Activated CD4-positive, alpha-beta T cell treated with anti-CD3 and anti-CD28 coated beads, Interleukin-2, amount 50 U/mL, for 4 hours (primary cell): Measurements from ENCODE around the gene GGT6.
"Not testable (repeated sequence)": the region's sequence is repeated elsewhere in the genome, so short reads cannot be mapped to it uniquely, and the experiment has no call there.

Source experiments
- DNase-seq, 2 experiments: peaks; one replicate each; pipeline ENCODE4 v3.0.0-alpha.2; 2020

GGT6 gene, protein sequence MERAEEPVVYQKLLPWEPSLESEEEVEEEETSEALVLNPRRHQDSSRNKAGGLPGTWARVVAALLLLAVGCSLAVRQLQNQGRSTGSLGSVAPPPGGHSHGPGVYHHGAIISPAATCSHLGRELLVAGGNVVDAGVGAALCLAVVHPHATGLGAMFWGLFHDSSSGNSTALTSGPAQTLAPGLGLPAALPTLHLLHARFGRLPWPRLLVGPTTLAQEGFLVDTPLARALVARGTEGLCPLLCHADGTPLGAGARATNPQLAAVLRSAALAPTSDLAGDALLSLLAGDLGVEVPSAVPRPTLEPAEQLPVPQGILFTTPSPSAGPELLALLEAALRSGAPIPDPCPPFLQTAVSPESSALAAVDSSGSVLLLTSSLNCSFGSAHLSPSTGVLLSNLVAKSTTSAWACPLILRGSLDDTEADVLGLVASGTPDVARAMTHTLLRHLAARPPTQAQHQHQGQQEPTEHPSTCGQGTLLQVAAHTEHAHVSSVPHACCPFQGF

DNA sequence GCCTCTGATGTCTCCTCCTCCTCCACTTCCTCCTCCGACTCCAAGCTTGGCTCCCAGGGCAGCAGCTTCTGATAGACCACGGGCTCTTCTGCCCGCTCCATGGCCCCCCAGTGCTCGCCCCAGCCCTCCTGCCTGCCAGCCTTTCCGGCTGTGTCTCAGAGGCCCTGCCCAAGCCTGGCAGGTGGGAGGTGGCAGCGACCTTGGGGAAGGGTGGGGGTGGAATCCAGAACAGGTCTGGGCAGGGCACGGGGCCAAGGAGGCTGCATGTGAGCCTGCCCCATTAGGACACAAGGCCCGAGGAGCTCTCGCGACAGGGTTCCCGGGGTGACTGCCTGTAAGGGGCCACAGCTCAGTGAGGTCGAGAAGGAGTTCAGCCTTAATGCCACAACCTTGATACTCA is at the start of gene GGT6:
Gene GGT6, minus strand, starts transcription at position 157 of the 400 bp plus-strand sequence. Its CDS starts 56 bp downstream, at position 101.
- no peak for DNase-seq

DNA sequence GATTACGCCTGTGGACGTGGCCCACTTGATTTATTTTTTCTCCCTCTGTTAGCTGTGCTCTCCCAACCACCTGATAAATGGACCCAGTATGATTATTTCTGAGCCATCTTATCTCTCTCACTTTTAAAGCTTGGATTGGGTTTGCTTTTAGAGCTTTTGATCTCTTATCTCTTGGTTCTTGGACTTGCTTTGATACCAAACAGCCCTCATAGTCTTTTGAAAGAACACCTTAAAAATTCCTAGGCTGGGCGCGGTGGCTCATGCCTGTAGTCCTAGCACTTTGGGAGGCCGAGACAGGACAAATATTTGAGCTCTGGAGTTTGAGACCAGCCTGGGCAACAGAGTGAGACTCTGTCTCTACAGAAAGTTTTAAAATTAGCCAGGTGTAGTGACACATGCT is 49.8 kb upstream of the GGT6 start:
- DNase-seq, result no peak

DNA sequence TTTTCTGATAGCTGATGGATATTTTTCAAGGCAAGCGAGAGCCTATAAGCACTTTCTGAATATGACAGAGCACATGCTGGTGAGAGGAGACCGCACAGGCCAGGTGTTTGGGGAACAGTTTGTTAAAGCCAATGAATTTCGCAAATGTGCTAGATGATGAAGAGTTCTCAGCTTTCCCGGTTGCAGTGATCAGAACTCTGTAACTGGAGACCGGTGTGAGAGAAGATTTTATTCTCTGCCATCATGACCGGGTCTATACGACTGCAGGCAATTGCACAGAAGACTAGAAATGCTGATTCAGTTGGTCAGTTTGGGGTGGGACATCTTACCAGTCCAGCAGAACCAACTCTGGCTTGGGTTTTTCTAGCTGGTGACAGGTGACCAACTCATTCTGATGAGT is 49.4 kb upstream of the GGT6 start:
- no peak for DNase-seq

DNA sequence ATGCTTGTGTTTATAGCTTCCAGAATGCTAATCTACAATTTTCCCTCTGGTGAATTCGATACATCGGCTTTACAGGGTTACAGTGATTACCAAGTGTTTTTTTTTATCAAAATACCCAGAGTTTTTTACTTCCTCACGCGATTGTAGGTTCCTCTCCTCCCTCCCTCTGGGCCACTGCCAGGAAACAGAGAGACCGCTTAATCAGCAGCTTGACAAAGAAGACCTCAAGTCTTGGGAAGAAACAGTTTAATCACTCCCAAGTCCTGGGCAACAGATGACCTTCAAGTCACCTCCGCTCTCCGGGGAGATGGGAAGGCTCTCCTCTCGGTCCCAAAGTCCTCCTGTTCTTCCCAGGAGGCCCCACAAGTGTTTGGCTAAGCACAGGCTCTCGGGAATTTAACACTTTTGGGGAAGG is 47.4 kb upstream of the GGT6 start:
- no peak for DNase-seq

DNA sequence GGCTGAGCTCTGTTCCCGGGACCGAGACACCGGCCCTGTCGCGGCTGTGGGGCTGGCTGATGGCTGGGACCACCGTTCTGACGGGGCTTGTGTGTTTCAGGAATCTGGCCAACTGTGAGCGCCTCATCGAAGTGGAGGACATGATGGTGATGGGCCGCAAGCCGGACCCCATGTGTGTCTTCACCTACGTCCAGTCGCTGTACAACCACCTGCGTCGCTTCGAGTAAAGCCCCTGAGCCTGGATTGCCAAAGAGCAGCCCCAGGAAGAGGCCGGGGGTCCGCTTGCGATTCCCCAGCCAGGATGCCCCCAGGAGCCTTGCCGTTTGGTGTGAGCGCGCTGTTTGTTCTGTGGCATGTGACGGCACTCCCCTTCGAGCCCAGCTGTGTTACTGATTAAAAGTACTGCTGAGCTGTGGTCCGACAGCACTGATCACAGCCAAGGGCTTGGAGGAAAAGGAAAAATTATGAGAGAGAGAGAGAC is 46.9 kb upstream of the GGT6 start:
- DNase-seq, result no peak

DNA sequence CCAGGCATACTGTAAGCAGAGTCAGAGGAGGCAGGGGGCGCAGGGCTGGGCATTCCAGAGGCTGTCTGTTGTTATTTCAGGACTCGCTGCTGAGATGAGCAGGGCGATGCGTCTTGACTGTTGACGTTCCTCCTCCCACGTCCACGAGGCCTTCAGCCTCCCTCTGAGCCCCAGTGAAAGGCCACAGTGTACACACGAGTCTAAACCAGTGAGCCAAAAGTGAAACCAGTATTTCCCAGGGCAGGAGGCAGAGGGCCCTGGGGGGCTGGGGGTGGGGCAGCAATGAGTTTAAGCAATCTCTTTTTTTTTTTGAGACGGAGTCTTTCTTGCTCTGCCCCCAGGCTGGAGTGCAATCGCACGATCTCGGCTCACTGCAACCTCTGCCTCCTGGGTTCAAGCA is 45.4 kb upstream of the GGT6 start:
- no peak for DNase-seq

DNA sequence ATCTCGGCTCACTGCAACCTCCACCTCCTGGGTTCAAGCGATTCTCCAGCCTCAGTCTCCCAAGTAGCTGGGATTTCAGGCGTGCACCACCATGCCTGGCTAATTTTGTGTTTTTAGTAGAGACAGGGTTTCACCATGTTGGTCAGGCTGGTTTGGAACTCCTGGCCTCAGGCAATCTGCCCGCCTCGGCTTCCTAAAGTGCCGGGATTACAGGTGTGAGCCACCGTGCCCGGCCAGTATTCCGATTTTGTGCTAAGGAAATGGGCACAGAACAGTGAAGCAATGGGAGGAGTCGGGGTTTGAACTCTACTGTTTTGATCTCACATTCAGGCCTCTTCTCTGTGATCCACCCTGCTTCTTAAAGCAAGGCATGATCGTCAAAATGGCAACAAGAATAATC is 44.4 kb upstream of the GGT6 start:
- not testable (repeated sequence) for DNase-seq

DNA sequence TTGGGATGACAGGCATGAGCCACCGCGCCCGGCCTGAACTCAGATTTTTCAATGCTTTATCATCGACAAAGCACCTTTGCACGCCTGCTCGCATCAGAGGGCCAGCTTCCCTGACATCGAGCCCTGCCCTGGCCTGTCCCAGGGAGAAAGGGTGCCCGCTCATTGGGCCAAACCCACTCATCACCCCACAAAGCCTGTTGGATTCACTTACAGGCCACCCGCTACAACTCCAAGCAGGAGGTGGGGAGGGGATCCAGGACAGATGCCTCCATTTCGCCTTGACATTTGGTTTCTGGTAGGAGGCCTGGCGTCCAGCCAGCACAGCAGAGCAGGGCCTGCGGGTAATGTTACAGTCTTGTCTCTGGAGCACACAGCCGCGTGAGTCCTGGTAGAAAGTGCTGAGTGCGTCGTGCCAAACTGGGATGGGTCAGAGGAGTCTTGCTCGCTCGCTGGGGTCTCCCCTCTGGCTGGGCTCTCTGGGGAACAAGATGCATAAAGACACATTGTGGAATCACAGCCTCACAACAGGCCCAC is 43.8 kb upstream of the GGT6 start:
- no peak for DNase-seq

DNA sequence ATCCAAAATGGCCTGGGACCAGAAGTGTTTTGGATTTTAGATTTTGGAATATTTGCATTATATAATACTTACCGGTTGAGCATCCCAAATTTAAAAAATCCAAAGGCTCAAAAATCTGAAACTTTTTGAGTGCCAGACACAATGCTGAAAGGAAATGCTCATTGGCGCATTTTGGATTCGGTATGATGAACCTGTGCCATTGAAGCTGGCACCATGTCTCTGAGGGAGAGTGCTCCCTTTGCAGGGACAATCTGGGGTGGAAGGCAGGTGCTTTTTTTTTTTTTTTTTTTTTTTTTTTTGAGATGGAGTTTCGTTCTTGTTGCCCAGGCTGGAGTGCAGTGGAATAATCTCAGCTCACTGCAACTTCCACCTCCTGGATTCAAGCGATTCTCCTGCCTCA is 41.7 kb upstream of the GGT6 start:
- no peak for DNase-seq

DNA sequence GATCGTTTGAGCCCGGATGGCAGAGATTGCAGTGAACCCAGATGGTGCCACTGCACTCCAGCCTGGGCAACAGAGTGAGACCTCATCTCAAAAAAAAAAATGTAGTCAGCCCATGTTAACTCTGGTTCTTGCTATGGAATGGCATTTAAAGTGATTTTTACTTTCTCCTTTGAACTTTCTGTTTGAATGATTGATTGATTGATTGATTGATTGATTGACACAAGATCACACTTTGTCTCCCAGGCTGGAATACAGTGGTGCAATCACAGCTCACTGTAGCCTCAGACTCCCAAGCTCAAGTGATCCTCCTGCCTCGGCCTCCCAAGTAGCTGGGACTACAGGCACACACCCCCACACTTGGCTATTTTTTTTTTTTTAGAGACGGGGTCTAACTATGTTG is 40.9 kb upstream of the GGT6 start:
- DNase-seq, result no peak

DNA sequence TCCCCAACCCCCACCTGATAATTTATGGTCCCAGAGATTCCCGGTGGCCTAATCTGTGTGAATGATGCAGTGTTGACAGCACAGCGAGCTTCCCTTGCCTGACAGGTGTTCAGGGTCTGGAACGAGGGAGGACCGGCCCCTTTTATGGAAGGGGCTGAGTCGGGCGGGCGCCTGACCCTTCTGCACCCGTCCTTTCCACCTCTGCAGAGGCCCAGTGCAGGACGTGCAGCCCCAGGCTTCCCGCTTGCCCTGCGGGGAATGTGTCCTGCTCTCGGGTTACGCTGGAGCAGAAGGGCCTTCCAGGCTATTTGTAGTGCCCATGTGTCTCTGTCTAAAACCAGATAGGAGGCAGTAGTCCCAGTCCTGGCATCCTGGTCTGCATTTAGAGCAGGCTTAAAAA is 40.2 kb upstream of the GGT6 start:
- DNase-seq, result no peak

DNA sequence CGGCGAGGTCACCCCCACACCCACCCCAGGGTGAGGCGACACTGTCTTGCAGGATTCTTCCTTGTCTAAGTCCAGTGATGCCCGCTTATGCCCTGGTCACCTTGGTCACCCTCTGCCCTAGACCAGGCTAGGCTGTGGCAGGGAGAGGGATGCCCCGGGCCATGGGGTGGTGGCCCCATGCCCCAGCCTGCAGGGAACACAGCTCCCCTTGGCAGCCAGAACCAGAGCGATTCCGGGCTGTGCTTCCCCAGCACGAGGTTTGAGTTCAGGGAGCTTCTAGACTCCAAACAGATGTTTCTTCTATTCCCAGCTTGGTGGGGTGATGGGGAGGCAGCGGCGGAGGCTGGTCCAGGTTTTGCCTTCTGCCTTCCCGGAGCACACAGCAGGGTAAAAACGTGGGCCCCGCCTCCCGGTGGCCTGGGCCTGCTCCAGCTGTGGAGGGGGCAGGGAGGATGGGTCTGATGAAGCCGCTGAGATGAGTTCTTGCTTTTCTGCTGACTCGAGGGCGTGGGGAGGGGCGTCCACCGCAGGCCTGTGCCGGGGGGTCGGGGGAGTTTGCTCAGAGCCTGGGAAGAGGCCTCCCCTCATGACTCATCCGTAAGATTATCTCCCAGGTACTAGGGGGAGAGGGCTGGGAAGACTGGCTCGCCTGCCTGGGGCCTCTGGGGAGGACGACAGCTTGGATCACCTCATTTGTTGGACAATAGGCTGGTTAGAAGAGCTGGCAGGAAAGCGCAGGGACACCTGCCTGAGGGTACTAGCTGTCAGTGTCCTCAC is 39.3 kb upstream of the GGT6 start:
- DNase-seq, result no peak

DNA sequence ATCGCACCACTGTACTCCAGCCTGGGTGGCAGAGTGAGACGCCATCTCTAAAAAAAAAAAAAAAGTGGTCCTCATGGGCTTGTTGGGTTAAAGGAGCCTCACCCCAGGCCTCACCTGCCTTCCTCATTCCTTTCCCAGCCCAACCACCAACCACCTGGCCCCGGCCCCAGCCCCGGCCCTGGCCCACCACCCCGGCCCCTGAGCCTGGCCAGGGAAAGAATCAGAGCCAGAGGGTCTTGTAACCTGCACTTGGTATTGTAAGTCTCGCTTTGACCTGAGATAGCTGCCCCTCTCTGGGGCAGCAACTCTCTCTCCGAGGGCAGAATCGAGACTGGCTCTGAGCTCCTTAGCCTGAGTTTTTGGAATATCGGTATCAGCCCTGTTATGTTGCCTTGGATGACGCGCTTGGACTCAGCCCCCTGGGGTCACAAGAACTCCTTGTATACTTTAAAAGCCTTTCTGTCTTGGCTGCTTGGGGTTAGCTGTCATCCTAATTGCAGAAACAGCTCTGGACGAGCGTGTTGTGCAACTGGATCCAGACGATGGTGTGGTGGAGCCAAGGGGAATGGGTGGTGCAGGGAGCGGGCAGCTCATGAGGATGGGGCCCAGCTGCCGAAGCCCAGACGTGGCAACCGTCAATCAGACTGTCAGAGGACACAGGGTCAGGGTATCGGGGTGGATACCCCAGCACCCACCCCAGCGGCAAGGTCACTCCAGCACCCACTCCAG is 38.6 kb upstream of the GGT6 start:
- DNase-seq, result no peak

DNA sequence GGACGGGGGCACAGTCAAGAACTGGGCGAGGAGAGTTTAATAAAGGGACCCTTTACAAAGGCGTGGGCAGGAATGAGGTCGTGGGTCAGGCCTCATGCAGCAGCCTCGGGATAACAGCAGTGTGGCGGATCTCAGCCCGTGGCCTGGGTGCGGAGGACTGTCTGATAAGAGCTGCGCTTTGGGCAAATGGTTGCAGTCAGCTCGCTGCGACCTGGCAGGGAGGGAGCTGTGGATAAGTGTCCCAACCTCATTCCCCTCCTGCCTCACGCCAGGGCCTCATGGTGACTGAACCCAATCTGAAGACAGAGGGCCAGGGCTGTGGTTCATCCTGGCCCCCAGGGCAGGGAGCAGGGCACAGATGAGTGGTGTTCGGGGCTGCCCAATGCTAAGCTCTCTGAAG is 37.6 kb upstream of the GGT6 start:
- no peak for DNase-seq

DNA sequence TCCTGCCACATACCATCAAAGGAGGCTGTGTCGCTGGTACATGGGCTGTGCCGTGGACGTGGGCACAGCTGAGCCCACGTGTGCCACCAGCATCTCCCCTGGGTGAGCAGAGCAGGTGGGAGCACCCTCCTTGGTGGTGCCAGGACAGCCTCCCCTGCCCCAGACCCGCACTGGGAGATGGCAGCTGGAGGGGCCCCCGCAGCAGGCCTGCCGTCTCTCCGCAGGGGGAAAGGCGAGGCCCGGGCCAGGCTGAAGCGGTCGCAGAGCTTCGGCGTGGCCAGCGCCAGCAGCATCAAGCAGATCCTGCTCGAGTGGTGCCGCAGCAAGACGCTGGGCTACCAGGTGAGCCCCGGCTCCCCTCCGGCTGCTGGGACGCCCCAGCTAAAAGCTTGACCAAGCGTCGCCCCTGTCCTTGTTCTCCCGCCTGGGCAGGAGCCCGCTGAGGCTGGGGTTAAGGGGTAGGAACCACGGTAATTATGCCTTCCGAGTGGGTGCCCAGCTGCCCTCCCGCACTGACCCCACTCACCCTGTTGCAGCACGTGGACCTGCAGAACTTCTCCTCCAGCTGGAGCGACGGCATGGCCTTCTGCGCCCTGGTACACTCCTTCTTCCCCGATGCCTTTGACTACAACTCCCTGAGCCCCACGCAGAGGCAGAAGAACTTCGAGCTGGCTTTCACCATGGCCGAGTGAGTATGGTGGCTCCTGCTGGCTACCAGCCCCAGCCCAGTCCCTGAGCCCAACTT is 36.4 kb upstream of the GGT6 start:
- DNase-seq, result no peak

DNA sequence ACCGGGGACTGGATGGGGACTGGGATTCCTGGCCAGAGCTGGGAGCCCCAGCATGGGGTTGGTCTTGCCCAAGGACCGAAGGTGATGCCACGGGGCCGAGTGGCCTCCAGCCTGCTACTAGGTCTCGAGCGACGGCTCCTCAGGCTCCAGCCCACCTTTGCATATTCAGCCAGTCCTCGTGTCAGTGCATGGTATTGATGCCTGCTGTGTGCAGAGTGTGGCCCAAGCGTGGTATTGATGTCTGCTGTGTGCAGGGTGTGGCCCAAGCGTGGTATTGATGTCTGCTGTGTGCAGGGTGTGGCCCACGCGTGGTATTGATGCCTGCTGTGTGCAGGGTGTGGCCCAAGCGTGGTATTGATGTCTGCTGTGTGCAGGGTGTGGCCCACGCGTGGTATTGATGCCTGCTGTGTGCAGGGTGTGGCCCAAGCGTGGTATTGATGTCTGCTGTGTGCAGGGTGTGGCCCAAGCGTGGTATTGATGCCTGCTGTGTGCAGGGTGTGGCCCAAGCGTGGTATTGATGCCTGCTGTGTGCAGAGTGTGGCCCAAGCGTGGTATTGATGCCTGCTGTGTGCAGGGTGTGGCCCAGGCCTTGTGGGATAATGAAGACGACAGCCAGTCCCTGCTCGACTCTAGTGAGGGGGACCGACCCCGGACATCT is 35.4 kb upstream of the GGT6 start:
- DNase-seq, result not testable (repeated sequence)

DNA sequence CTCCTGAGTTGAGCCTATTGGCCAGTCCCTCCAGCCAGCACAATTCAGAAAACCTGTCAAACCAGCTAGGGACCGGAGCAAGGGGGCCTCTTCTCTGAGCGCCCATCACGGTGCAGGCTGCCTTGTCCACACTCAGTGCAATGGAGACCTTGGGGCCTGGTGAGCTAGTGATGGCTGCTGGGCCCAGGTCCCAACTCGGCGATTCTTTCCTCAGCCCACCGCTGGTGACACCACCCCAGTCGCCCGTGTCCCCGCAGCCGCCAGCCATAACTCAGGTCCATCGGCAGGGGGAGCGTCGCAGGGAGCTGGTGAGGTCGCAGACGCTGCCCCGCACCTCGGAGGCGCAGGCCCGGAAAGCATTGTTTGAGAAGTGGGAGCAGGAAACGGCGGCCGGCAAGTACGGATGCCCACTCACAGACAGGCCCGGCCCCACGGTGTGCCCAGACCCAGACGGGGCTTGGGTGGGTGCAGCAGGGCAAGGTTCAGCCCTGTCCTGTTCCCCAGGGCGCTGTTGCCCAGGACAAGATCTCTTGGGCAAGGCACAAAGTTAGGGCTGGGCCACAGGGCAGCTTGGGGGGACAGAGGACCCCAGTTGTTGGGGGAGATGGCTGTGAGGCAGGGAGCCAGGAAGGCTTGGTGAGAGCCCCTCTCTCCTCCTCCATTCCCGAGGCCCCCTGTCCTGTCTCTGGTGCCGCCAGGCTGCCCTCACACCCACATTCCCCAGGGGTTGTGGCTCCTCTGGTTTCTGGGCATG is 34.7 kb upstream of the GGT6 start:
- peak; percentile 17 to 21 for DNase-seq

DNA sequence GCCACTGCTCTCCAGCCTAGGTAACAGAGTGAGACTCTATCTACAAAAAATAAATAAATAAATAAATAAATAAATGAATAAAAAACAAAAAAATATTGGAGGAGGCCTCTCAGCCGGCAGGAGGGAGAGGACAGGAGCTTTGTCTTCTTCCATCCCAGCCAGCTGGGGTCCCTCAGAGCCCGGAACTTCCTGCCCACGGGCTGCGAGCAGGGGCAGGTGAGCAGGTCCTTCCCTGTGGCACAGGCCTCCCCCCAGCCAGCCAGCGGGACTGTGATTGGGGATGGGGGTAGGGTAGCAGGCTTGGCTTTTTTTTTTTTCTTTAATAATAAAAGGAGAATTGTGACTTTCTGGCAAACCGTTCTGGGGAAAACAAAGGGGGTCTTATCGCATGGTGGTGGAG is 34.0 kb upstream of the GGT6 start:
- no peak for DNase-seq

DNA sequence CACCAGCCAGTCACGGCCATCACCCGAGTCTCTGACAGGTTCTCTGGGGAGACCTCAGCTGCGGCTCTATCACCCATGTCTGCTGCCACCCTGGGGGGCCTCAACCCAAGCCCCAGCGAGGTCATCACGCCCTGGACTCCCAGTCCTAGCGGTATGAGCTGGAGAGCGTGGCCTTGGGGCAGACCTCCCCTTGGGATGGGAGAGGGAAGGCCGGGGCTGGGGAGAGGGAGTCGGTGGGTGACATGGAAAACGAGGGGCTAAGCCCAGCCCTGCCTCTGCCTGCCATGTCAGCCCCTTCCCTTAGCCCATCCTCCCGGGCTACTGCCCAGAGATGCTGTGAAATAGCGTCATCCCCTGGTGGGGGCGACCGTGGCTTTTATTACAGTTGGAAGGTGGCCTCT is 32.6 kb upstream of the GGT6 start:
- no peak for DNase-seq

DNA sequence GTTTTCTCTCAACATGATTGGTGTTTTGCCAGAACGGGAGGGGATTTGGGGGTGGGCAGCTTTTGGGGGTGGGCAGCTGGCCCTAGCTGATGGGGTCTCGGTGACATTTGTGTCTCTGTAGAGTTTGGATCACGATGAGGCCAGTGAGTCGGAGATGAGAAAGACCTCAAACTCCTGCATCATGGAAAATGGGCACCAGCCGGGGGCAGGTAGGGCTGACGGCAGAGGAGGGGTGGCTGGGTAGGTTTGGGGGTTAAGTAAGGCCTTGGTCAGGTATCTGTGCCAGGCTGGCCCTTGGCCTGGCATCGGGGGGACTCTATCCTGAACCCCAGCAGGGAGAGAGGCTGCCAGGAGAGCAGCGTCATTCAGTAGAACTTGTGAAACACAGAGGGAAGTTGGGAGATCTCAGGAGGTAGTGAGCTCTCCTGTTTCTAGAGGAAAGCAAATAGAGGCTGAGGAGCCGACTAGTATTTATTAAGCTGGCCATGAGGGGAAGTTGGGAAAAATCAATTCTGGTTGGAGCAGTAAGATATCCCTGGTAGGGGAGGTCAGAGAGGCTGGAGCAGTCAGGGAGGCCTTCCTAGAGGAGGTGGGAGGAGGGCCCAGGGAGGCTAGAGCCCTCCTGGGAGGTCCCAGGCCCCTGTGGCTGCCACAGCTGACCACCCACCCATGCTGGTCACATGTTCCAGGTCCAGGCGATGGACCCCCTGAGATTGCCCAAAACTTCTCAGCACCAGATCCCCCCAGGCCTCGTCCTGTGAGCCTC is 32.0 kb upstream of the GGT6 start:
- DNase-seq, result no peak
